Measurements from ENCODE around the gene MSANTD2.

The MSANTD2 gene

DNA sequence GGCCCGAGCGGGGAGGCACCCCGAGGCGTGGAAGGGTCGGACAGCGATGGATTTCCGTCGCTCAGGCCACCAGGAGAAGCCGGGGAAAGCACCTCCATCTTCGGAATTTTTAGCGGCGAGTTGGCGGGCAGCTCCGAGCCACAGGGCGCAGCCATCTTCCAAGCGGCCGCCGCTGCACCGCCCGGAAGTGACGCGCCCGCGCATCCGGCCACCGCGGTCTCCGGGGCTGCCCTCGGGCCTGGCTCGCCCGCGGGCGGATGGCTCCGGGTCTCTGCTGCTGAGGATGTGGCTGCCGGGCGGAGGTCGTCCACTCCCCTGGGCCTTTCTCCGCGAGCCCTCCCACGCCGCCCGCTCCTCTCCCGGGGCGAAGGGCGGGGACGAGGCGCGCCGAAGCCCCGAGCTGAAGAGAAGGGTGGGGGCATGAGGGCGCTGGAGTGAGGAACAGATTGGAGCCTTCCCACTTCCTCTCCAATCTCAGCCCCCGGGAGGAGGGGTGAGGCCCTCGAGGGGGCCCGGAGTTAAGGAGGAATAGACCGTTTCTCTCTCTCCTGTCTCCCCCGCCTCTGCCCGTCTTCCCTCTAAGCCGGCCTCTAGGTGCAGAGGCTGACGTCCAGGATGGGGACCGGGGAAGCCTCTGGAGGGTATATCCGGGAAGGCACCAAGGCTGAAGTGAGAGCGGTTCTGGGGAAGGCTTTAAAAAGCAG, at the start of gene MSANTD2:
MSANTD2 (minus strand) TSS at position 181 of the 704 bp plus-strand sequence; CDS start at position 155, 26 bp downstream.
- peak; percentile 45 to 61 for DNase-seq (ENCODE audit: low read depth in 2 of 2, low spot score in 1 of 2)

DNA sequence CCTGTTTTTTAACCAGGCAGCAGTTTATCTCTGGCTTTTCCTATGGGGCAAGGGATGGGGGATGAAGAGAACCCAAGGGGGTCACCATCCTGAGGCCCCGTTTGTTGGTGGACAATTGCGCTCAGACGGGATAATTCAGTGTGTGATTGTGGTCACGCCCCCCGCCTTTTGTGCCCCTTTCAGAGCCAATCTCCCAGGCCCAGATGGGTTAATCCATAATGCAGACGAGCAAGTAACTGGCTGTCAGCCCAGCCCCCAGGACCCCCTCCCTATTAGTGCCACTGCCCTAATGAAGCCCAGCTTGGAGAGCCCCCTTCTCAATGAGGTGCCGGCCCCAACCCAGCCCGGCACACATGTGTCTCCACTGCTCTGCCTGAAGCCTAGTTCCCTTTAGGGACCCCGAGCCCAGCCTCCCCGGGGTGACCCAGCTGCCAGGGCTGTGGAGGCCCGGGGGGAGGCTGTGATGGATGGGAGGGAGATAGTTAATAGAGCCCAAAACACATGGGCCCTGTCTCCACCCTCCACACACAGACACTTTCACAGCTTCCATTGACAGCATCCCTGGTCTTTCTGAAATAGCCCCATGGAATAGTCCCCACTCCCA, 46.0 kb upstream of the MSANTD2 start:
- no peak for DNase-seq (ENCODE audit: low read depth in 2 of 2, low spot score in 1 of 2)

DNA sequence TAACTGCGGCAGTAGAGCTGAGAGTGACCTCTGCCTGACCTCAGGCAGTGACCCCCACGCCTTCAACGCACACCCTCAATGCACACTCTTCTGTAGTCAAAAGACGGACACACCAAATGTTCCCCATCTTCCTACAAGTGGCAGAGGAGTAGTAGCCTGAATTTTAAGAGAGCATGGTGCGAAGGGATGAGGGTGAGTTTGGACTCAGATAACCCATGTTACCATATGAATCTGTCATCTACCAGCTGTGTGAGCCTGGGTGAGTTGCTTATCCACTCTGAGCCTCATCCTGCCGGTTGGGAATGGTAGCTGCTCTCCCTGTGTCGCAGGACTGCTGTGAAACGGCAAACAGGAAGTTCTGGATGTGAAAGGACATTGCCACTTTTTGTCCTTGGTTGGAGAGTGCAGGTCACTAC, 44.5 kb upstream of the MSANTD2 start:
- no peak for DNase-seq (ENCODE audit: low read depth in 2 of 2, low spot score in 1 of 2)

DNA sequence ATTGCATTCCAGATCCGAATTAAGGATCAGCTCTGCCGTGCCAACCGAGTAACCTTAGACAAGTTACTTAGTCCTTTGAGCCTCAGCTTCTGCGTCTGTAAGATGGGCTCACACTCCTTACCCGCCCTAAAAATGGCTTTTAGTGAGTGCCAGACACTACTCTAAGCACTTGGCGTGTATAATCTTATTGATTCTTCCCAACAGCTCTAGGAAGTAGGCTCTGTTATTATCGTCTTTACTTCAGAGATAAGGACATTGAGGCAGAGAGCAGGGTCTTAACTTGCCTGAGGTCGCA, 43.4 kb upstream of the MSANTD2 start:
- no peak for DNase-seq (ENCODE audit: low read depth in 2 of 2, low spot score in 1 of 2)

DNA sequence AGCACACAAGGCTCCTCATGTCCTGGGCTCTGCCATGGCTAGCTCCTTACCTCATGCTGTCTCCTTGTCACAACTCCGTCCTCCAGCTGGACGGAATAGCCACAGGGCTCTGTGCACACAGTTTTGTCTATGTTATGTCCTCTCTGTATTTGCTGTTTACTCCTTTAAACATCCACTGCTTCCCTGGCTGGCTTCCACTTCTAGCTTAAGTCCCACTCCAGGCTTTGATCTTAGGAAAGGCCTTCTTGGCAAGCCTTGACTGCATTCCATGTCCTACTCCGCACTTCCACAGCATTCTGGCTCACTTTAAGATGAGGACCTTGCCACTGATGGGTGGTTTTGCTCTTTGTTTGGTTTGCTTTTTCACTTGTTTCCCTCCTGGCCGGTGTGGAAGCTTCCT, 42.1 kb upstream of the MSANTD2 start:
- DNase-seq (ENCODE audit: low read depth in 2 of 2, low spot score in 1 of 2): no peak

DNA sequence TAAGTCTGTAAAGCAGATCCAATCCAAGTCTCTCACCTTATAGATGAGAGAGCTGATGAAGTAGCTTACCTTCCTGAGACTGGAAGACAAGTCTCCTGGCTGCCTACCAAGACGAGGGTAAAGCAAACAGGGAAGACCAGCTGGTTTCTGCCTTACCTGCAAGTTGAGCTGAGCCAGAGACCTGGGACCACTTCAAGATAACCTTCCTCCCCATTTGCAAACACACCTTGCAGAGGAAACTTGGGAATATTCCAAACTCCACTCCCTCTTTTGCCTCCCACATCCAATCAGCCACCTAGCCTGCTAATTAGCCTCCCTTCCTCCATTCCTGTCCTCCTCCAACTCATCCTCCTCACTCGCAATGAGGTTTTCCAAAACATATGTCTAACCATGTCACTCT, 41.6 kb upstream of the MSANTD2 start:
- DNase-seq (ENCODE audit: low read depth in 2 of 2, low spot score in 1 of 2): no peak

DNA sequence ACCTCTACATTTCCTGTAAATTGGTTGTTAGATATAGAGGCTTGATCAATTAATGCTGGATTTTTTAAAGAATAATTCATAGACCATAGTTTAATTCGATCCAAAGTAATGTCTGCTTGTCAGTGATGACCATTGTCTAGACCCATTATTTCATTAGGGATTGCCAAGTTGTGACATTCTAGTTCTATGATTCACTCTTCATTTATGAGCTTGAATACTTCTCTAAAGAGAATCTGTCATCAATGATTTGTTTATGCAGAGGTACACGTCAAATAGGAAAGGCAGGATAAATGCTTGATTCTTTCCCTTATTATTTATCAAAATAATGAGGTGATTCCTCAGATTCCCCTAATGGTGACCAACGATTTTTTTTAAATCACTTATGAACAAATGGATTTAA, 41.0 kb upstream of the MSANTD2 start:
- DNase-seq (ENCODE audit: low read depth in 2 of 2, low spot score in 1 of 2): no peak

DNA sequence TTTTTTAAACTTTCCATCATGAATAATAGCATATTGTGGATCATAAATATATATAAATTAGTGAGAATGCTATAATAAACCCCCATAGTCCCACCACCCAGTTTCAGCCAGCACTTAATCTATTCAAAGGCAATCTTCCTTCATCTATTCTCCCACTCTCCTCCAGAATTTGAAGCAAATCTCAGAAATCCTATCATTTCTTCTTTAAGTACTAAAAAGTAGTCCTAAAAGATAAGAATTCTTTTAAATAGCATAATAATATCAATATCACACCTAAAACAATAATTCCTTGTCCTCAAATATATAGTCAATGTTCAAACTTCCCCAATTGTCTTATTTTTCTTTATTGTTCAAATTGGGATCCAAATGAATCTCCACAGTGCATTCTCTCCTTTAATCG, 40.5 kb upstream of the MSANTD2 start:
- no peak for DNase-seq (ENCODE audit: low read depth in 2 of 2, low spot score in 1 of 2)

DNA sequence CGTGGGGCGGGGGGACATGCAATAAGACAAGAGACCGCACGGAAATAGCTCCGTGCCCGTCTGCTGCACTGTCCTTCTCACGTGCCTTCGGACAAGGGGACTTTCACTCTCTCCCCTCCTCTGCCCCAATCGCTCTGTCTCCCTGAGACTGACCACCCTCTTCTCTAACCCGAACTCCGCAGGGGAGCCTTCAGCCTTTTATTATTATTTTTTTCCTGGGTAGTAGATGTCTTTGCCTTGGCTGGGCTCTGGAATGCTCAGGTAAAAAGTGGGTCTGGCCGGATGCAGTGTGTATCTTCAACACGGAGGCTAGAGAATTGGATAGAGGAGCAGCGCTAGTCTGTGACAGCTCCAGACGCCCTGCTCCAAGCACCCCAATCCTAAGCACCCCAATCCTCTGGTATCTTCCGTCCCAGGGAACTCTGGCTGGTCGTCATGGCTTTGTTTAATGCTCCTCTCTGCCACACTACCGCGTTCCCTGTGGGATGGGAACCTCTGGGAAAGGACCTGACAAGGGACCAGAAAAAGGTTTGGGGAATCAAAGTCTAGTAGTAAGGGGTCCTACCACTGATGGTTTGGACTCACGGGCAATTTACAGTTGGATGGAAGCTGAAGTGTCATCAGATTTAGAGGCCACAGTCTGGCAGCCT, 39.9 kb upstream of the MSANTD2 start:
- no peak for DNase-seq (ENCODE audit: low read depth in 2 of 2, low spot score in 1 of 2)

DNA sequence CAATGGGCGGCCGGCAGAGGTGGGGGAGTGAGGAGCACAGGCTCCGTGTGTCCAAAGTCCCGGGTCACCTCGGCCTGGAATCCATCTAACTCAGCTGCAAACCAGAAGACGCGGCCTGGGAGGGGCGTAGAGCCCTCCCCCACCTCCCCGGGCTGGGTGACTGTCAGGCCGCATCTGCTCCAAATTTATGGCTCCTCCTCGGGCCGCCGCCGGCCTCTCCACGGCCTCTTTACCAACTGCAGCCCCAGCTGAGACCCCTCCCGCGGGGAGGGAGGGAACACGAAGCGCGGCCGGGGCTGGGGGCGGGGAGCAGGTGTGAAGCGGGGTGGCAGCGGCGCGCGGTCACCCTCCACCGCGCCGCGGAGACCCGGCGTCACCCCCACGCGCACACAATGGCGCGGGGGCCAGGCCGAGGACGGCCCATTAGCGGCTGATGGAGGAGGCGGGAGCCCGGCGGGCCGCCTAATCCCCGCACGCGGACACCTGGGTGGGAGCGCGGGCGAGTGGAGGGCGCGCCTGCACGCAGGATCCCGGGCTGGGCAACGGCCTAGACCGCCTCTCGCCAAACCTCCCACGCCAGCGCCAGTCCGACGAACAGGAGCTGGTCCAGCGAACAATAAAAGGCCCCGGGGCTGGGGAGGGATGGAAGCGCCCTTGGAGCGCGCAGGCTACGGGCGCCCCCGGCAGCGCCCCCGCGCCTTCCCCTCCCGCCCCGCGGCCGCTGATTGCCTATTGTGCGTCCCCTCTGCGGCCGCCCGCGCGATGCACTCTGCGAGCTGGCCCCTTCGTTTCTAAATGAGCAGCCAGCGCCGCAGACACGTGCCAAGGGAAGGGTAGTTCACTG, 39.1 kb upstream of the MSANTD2 start:
- no peak for DNase-seq (ENCODE audit: low read depth in 2 of 2, low spot score in 1 of 2)

DNA sequence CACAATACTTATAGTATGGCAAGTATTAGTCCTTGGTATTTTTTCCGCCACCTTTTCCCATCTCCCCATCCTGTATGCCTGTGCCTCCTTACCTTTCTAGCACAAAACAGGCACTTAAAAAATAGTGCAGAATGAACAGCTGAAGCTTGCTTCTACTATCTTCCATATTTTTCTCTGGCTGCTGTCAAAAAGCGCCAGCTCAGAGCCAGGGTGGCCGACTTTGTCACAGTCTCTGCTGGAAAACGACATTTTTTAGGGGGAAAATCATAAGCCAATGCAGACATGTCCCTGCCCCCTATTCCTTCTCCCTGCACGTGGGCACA, 38.6 kb upstream of the MSANTD2 start:
- DNase-seq (ENCODE audit: low read depth in 2 of 2, low spot score in 1 of 2): no peak

DNA sequence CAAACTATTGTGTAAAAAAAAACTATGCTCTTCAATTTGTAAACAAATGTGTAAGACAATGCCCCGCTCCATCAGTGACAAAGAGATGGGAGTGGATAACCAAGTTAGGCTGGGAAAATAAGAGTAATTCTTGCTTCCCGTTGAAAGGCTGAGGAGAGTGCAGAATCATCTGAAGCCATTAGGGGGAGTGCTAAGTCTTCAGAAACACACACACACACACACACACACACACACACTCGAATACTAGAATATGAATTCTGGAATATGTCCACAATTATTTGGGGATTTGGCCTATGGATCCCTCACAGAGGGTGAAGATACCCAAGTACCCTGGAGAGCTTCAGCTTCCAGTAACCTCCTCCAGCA, 37.3 kb upstream of the MSANTD2 start:
- no peak for DNase-seq (ENCODE audit: low read depth in 2 of 2, low spot score in 1 of 2)

DNA sequence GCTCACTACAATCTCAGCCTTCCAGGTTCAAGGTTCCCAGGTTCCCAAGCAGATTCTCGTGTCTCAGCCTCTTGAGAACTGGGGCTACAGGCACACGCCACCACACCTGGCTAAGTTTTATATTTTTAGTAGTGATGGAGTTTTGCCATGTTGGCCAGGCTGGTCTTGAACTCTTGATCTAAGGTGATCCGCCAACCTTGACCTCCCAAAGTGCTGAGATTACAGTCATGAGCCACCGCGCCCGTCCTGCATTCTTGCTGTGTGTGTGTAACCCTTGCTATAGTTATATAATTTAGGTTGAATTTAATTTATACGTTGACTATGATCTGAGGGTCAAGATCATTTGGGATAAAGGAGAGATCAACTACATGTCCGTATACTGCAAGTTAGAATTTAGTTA, 35.7 kb upstream of the MSANTD2 start:
- DNase-seq (ENCODE audit: low read depth in 2 of 2, low spot score in 1 of 2): no peak

DNA sequence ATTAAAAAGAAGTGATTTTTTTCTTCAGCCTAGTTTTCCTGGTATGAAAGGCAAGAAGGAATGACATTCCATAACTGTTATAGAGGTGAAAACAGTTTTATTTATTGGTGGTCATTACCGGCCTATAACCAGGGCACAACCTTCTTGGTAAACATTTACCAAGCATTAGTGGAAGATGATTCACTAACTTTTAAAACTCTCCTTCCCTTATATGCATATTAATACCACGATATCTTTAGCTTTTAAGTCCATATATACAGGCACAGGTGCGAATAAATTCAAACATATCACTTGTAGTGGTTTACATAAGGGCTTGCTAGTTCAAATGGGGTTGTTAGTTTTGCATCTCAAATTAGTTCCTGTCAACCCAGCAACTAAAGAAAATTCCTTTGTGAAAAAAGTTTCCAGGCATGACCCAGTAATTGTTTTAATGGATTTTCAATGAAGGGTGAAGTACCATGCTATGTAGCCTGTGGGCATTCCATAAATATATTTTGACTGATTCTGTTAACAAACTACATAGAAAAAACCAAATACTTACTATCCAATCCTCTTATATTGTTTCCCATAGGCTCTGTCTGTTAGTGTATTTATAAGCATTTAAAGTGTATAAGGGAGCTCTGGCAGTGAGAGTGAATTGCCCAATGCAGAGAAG, 34.4 kb upstream of the MSANTD2 start:
- DNase-seq (ENCODE audit: low read depth in 2 of 2, low spot score in 1 of 2): no peak

DNA sequence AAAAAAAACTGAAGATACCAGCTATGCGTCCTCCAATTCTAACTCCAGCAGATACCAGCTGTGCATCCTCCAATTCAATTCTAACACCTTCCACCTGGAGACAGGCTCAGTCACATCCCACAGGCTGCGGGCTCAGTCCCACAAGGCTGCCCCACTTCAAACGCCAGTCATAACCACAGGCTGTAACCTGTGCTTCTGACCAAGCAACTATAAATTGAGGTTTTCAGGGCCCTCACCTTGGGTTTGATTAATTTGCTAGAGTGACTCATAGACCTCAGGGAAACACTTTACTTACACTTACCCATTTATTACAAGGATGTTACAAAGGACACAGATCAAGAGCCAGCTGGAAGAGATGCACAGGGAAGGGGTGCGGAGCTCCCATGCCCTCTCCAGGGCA, 32.4 kb upstream of the MSANTD2 start:
- no peak for DNase-seq (ENCODE audit: low read depth in 2 of 2, low spot score in 1 of 2)

DNA sequence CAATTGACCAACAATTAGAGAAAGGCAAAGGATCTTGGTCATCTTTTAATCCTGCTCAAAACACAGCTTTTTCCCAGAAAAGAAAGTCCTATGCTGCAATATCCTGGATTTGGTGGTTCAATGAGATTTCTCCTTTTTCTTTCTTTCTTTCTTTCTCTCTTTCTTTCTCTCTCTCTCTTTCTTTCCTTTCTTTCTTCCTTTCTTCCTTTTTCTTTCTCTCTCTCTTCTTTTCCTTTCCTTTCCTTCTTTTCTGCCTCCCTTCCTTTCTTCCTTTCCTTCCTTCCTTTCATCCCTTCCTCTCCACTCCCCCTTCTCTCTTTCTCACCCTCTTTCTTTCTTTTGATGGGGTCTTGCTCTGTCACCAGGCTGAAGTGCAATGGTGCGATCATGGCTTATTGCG, 31.7 kb upstream of the MSANTD2 start:
- no peak for DNase-seq (ENCODE audit: low read depth in 2 of 2, low spot score in 1 of 2)

DNA sequence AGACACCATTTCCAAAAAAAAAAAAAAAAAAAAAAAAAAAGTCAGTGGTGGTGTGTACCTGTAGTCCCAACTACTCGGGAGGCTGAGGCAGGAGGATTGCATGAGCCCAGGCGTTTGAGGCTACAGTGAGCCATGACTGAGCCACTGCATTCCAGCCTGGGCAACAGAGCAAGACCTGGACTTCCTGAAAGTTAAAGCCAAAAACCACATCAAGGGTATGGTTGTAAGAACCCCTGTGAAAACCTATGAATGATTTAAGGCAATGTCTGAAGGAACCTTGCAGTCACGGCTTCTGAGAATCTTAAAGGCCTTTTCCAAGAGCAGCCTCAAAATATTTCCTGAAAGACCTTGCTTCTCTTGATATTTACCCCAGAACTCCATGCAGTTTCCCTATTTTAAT, 30.5 kb upstream of the MSANTD2 start:
- DNase-seq (ENCODE audit: low read depth in 2 of 2, low spot score in 1 of 2): no peak

DNA sequence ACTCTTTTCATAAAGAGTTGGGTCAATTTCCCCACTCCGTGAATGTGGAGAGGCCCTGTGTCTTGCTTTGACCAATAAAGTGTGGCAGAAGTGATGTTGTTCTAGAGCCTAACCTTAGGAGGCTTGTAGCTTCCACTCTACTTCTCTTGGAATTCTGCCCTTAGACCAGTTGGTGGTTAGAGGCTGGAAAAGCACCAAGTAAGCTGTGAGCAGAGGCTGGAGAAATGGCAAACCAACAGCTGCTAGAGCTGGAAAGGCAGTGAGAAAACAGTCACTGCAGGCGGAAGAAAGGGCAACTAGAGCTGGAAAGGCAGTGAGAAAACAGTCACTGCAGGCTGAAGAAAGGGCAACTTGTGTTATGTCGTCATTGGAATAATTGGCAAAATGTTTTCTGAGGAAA, 29.8 kb upstream of the MSANTD2 start:
- DNase-seq (ENCODE audit: low read depth in 2 of 2, low spot score in 1 of 2): no peak

DNA sequence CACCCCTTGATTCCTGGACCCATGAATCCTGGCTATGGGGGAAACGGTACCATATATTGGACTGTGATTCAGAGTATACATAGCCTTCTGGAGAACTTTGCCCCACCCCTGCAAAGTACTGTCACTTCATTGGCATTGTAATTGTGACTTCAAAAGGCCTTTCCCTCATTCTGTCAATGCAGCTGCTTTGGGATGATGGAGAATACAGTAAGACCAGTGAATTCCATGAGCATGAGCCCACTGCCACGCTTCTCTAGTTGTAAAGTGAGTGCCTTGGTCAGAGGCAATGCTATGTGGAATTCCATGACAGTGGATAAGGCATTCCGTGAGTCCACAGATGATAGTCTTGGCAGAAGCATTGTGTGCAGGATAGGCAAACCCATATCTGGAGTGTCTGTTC, 25.7 kb upstream of the MSANTD2 start:
- no peak for DNase-seq (ENCODE audit: low read depth in 2 of 2, low spot score in 1 of 2)

DNA sequence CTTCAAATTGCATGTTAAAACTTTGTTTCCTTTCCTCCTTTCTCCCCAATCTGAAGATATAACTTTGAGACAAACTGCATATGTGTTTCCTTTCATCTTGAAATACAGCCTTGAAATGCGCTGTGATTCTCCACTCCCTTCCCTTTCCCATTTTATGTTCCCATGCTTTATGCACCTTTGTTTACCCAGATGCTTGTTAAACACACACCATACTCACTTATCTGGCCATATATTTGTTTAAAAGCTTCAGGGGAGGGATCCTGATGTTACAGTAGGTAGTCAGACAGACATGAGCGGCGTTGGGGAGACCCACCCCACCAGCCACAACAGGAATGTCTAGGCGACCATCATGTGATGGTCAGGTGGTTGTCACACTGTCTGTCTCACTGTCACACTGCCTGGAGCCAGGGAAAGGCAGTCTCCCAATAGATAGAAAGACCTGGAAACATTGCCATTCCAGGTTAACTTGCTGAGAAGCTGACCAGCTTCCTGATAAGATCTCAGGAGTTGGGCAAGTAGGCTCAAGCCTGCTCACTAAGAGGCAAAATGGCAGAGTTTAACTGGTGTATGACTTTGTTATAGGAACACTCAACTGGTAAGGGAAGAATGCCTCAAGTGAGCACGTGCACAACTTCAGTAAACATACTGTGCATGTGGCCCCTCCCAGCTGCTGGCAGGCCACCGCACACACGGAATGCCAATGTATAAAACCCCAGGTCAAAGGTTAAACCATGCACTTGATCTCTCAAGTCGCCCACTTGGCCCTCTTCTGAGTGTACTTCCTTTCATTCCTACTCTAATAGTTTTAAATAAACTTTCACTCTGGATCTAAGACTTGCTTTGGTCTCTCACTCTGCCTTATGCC, 23.5 kb upstream of the MSANTD2 start:
- no peak for DNase-seq (ENCODE audit: low read depth in 2 of 2, low spot score in 1 of 2)
